ENCODE results near the gene DCAF8L2.

DNA sequence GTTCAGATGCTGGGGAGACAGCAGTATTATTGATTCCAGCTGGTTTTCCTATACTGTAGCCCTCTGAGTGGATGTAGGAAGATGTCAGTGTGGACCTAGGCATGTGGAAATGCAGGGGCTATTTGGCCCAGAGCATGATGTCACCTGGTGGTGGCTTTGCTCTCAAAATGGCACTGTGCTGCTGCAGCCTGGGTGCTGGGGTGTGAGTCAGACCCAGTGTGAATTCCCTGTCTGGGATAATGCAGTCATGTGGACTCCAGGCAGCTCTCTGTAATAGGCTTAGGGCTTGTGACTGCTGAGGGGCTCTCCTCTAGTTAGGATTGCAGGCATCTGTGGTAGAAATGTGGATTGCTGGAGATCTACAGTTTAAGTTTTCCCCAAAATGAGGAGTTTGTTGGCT, 70.7 kb downstream of the DCAF8L2 start:
- TF ChIP-seq, protein P1, sequence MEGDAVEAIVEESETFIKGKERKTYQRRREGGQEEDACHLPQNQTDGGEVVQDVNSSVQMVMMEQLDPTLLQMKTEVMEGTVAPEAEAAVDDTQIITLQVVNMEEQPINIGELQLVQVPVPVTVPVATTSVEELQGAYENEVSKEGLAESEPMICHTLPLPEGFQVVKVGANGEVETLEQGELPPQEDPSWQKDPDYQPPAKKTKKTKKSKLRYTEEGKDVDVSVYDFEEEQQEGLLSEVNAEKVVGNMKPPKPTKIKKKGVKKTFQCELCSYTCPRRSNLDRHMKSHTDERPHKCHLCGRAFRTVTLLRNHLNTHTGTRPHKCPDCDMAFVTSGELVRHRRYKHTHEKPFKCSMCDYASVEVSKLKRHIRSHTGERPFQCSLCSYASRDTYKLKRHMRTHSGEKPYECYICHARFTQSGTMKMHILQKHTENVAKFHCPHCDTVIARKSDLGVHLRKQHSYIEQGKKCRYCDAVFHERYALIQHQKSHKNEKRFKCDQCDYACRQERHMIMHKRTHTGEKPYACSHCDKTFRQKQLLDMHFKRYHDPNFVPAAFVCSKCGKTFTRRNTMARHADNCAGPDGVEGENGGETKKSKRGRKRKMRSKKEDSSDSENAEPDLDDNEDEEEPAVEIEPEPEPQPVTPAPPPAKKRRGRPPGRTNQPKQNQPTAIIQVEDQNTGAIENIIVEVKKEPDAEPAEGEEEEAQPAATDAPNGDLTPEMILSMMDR (tag by site-specific recombination; IDR thresholded peaks at IDR 0.05), result no peak
- TF ChIP-seq MYNN (tag by site-specific recombination; IDR thresholded peaks at IDR 0.05; ENCODE audit: borderline replicate concordance) (no peak), ZEB2 (tag by site-specific recombination; IDR thresholded peaks at IDR 0.05) (no peak), ZNF211 (tag by site-specific recombination; IDR thresholded peaks at IDR 0.05; ENCODE audit: low read depth) (no peak)
- TF ChIP-seq, protein P2, sequence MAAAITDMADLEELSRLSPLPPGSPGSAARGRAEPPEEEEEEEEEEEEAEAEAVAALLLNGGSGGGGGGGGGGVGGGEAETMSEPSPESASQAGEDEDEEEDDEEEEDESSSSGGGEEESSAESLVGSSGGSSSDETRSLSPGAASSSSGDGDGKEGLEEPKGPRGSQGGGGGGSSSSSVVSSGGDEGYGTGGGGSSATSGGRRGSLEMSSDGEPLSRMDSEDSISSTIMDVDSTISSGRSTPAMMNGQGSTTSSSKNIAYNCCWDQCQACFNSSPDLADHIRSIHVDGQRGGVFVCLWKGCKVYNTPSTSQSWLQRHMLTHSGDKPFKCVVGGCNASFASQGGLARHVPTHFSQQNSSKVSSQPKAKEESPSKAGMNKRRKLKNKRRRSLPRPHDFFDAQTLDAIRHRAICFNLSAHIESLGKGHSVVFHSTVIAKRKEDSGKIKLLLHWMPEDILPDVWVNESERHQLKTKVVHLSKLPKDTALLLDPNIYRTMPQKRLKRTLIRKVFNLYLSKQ (tag by site-specific recombination; IDR thresholded peaks at IDR 0.05; ENCODE audit: borderline replicate concordance), result no peak
- TF ChIP-seq, protein P3, sequence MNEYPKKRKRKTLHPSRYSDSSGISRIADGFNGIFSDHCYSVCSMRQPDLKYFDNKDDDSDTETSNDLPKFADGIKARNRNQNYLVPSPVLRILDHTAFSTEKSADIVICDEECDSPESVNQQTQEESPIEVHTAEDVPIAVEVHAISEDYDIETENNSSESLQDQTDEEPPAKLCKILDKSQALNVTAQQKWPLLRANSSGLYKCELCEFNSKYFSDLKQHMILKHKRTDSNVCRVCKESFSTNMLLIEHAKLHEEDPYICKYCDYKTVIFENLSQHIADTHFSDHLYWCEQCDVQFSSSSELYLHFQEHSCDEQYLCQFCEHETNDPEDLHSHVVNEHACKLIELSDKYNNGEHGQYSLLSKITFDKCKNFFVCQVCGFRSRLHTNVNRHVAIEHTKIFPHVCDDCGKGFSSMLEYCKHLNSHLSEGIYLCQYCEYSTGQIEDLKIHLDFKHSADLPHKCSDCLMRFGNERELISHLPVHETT (tag by site-specific recombination; IDR thresholded peaks at IDR 0.05), result no peak

Data from HEK293 (cell line).